ENCODE results near the gene SUMO3.

SUMO3 gene

GRCh38 chr21:44817914-44818639 lies at the start of gene SUMO3:
TSS of gene SUMO3 (minus strand) at chr21:44818062. CDS start at chr21:44817968, 94 bp downstream.
- peak; percentile 81 for DNase-seq

- DNase-seq, result no peak
Observed at GRCh38 chr21:44867464-44867863, 49.6 kb upstream of the SUMO3 start.

GRCh38 chr21:44866780-44867179 lies 48.9 kb upstream of the SUMO3 start:
- no peak for DNase-seq

- DNase-seq, result no peak
Observed at GRCh38 chr21:44865561-44866280, 47.9 kb upstream of the SUMO3 start.

- no peak for DNase-seq
Observed at GRCh38 chr21:44862869-44863685, 45.2 kb upstream of the SUMO3 start.

GRCh38 chr21:44858791-44859190 lies 40.9 kb upstream of the SUMO3 start:
- DNase-seq, result no peak

- DNase-seq, result no peak
Observed at GRCh38 chr21:44858291-44858690, 40.4 kb upstream of the SUMO3 start.

GRCh38 chr21:44857127-44857892 lies 39.4 kb upstream of the SUMO3 start:
- no peak for DNase-seq

GRCh38 chr21:44856131-44856530 lies 38.3 kb upstream of the SUMO3 start:
- no peak for DNase-seq

GRCh38 chr21:44855572-44855971 lies 37.7 kb upstream of the SUMO3 start:
- DNase-seq, result no peak

- DNase-seq, result no peak
Observed at GRCh38 chr21:44854664-44855446, 37.0 kb upstream of the SUMO3 start.

- no peak for DNase-seq
Observed at GRCh38 chr21:44854391-44854663, 36.5 kb upstream of the SUMO3 start.

- no peak for DNase-seq
Observed at GRCh38 chr21:44853601-44854390, 35.9 kb upstream of the SUMO3 start.

GRCh38 chr21:44850905-44851657 lies 33.2 kb upstream of the SUMO3 start:
- no peak for DNase-seq

- no peak for DNase-seq
Observed at GRCh38 chr21:44850208-44850800, 32.4 kb upstream of the SUMO3 start.

GRCh38 chr21:44849616-44850130 lies 31.8 kb upstream of the SUMO3 start:
- no peak for DNase-seq

- no peak for DNase-seq
Observed at GRCh38 chr21:44848821-44849521, 31.1 kb upstream of the SUMO3 start.

GRCh38 chr21:44847261-44848056 lies 29.6 kb upstream of the SUMO3 start:
- DNase-seq, result no peak
